NCI-H2196 treated with DMSO at 0.1 percent for 48 hours (cell line): ENCODE measurements around the gene LDLRAD3.
"Not testable (repeated sequence)": the region's sequence is repeated elsewhere in the genome, so short reads cannot be mapped to it uniquely, and the experiment has no call there.

Experiments used
- DNase-seq: peaks from one replicate; lab custom pipeline; 2025; ENCODE audit not compliant: unreplicated experiment; lab: John Stamatoyannopoulos, UW

The LDLRAD3 gene

DNA sequence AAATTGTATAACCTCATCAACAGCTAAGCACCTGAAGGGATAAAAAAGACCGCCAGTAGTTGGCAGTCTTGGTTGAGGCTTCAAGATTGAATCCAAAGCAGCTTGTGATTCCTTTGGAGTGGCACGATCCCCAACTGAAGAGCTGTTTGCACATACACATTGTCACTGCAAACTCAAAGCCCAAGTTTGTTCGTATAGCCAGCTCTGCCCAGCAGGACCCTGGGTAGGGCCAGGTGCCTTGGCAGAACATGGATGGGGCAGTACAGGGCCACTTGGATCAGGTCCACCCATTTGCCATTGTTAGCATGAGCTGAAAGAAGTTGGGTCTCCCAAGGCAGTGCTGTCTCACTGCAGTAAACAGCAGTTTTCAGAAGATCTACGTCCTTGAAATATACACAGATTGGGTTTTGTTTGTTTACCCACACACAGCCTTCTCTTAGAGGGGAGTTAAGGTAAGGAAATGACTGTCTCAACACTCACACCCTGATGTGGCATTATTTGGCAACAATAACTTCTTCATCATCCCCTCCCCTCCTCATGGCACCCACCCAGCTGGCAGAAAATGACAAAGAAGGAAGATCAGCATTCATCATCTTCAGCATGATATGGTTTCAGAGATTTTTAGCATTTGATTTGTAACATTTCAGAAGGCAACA lies 212.4 kb downstream of the LDLRAD3 start:
- DNase-seq, result no peak

DNA sequence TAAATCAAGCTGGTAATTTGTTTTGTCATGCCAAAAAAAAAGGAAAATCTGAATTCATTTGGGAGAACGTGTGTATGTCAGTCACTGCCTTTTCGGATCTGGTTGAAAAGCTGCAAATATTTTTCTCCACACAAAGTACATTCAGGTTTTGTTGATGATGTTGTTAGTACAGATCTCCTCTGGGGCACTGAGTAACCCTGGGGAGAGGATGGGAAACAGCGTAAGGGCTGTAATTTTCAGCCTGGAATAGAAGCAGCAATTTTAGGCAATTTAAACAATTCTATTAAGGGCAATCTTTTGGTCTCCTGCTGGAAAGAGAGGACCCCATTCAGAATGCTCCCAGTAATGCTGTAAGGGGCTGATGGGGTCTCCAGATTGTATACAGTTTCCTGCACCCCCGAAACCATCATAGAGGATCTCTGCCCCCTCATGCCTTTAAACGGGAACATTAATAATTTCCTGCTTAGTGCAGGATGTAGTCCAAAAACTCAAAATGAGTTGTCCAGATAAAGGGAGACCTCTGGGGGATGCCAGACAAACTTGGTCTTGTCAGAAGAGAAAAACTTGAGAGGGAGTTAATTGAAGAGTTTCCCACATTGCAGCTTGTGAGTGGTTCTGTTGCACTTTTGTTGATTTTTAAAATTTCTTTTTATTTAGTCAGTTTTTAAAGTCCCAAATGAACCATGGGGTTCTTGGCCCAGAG lies 213.1 kb downstream of the LDLRAD3 start:
- no peak for DNase-seq

DNA sequence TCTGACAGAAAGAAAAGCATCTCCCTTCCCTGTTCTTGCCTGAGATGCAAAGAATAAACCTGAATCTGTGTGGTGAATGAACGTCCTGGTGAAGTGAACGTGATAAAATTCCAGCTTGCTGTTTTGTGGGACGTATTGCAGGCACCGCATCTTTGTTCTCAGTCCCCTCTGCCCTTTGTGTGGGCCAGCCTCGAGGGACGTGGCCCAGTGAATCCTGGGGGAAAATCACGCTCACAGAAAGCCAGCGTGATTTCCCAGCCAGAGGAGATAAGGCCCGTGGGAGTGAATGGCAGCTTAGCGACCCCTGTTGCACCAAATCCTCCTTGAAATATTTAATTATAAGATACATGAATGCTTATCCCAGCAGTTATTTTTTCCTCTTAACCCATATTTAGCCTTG lies 216.2 kb downstream of the LDLRAD3 start:
- no peak for DNase-seq

DNA sequence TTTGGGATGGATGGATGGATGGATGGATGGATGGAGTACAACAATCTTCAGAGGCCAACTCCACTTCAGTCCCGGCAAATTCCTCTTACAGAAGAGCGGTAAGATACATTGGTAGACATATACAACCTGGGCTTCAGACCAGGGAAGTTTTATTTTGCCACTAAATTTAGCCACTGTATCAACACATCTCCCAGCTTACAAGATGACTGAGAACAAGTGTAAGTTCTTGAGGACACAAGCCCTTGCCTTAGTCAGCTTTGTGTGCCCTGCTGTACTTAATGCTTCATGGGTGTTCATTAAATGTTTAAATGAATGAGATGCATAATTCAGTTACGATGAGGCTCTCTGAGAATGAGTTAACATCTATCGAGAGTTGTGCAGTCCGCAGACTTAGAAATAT lies 217.7 kb downstream of the LDLRAD3 start:
- DNase-seq, result no peak

DNA sequence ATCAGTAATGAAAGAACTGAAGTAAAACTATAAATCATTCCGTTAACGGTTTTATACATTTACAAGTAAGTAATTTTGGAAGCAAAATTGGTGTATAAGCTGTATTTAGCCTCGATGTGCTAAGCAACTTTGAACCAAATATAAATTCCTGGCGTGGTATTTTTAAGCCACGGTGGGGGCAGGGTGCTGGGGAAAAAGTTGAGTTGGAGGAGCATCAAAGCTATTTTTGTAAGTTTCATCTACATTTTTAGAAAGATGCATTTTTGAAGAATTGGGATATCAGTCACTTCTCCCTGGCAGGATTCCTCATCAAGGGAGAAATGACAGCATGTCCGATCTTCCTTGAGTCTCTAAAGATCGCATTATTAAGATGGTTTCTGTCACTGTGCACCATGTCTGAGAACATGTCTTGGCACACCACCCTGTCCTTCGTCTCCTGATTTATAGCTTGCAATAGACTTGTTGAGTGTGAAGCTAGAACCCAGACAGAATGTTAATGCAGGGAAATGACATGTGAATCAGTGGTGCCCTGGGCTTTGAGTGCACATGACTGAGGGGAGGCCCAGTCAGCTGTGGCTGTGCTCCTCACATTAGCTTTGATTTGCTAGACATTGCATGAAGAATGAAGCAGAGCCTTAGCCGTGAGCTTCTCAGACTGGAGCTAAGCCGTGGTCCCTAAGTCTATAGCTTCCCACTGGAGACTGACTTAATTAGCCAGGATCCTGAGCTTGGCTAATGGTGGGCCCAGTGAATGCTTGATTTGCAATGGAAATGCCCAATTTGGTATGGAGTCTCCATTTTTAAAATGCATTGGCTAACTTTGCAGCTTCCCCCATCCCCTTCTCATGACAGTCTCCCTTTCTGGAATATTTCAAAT lies 218.4 kb downstream of the LDLRAD3 start:
- no peak for DNase-seq

DNA sequence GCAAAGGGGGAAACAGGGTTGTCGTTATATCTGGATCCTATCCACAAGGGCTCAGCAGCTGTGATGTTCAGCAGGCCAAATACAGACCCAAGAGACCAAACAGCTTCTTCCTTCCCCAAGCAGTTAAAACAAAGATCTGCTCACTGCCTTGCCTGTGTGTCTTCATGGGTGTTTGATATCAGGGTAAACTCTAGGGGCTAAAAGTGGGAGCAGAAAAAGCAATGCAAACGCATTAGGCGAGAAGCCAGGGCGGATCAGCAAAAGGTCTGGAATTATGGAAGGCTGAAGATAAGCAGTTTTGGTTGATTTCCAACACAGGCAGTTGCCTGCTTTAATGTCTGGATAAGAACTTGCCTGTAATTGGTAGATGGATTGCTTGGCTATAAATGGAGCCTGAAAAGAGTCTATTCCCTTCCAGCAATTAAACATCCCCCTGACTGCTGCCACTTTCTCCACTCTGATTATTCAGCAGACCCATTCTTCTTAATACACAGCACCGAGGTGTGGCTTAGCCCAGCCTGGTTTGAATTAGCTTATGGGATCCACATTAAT lies 219.1 kb downstream of the LDLRAD3 start:
- DNase-seq, result no peak

DNA sequence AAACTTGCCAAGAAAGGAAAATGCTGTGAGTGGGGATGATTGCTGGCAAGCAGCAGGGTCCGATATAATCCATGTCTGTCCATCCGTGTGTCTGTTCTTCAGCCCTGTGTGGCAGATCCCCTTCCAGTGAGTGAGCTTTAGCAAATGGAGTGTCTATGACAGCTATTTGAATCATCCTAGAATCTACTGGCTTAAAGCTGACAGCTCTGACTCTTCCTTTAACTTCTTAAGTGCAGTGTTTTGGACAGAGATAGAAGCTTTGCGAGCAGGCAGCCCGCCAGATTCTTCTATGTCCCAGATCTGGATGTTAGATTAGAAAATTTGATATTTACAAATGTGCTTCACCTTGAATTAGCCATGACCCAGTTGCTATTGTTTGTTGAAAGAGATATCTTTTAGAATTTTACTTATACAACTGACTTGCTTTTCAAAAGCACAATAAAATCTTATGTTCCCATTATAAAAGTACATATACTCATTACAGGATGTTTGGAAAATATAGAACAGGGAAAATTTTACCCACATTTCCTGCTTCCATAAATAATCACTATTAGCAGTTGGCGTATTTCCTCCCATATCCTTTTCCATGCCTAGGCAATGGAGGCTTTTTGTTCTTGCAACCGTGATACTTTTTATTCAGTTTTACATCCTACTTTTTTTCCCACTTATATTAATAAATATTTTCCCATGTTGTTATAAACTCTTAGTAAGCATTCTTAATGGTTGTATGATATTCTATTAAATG lies 220.8 kb downstream of the LDLRAD3 start:
- DNase-seq, result no peak

DNA sequence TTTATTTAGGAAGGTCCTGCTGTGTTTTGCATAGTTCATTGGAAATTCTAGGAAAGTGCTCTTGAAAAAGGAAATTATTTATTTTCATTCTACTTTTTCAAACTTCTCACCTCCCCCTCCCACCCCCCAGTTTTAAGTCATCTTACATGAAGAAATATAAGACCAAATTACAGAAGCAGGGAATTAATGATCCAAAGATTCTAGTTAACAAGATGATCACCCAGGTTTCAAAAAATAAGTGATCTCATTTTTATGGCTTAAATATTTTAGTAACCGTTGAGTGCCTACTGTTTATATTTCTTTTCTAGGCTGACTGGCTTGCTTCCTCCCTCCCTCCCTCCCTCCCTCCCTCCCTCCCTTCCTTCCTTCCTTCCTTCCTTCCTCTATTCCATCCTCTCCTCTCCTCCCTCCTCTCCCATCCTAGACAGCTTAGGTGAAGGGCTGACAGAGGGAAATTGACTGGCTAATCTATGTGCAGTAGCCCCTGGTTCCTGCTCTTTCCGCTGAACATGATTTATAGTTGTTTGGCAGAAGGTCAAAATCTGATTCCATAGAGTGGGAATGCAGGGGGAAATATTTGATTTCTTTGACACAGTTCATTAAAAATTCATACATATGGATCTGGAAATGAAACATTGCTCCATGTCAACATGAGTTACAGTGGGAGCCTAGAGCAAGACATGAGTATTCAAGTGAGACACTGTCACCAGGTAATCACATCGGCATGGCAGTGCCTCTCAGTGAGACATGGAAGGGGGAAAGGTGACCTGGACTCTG lies 221.9 kb downstream of the LDLRAD3 start:
- DNase-seq, result no peak

DNA sequence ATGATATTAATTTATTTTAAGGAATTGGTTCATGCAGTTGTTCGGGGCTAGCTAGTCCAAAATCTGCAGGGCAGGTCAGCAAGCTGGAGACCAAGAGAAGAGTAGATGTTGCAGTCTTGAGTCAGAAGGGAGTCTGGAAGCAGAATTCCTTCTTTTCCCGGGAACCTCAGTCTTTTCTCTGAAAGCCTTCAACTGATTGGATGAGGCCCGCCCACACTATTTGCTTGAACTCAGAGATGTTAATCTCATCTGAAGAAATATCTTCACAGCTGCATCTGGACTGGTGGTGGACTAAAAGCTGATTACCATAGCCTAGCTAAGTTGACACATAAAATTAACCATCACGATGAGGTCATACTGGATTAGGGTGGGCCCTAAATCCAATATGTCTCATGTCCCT lies 223.2 kb downstream of the LDLRAD3 start:
- DNase-seq, result no peak

DNA sequence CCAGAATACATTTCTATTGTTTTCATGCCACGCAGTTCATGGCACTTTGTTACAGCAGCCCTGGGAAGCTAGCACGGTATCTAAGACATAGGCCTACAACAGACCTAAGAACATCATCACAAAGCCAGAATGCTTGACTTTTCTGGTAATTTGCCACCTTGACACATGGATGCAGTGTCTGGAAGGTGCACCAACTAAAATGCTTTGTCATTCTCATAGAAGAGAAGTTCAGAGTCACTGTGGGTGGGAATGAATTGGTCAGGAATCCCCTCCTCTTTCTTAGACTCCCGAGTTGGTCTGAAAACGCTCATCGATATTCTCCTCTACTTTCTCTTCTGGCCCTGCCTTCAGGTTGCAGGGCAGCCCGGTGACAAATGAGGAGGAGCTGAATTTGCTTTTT lies 223.9 kb downstream of the LDLRAD3 start:
- no peak for DNase-seq

DNA sequence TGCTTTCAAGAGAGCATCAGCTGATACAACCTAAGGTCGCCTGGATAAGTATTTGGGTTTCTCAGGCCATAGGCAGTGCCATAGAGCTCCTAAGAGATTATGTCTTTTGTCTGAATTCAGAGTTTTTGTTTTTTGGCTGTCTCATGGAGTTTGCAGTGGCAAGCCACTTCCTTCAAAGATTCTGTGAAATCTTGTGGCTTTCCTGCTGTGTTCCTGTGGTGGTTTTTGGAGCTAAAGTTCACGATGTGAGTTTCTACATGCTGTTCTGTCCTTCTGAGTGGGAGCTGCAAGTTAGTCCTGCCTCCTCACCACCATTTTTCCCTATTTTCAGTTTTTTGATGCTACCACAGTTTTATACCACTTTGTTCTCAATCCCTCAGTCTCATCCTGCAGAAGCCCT lies 234.0 kb downstream of the LDLRAD3 start:
- no peak for DNase-seq

DNA sequence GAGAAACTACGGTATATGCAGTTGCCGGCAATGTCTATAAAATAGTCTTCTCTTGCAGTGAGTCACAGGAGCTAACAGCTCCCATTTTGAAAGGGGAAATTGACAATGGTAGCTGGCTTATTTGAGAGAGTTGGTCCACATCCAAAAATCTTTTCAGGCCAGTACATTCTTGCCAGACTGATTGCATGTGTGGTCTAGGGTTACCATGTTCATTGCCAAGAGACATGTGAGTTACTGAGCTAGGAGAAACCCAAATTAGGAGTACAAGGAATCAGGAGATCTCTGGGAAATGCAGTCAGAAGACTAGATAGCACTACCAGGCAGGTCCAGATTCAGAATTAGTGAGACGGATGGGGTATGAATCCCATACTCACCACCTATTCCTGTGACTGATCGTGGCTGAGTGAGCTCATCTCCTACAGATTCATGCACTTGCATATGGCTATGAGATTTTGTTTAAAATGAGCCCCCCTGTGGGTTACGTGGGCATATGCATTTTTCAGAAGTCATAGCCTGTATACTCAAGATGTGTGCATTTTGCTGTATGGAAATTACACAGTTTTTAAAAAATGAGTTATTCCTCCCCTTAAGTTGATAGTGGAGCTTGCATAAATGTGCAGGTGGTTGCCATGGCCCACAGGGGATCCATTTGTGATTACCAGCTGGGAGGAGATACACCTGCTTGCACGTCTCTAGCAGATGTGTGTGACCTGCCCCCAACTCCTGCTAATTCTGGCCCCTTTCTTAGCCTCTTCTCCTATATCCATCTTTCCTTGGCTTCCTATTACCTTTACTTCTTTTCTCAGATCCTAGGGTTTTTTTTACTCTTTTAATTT lies 242.7 kb downstream of the LDLRAD3 start:
- DNase-seq, result peak; percentile 59

DNA sequence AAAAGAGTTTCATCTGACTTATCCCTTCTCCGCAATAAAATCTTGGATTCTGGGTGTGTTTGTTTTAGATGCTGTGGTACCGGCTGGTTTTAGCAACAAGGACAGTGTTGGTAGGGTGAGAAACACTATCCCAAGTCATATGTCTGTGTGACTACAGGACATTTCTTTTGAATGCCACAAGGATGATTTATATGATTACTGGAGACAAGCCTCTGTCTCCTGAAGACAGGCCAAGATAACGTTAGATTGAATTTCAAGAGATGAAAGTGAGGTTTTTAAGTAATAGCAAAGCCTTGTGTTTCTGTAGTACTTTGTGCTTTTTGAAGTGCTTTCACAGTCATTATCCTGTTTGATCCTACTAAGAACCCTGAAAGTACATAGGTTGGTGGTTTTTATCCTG lies 243.8 kb downstream of the LDLRAD3 start:
- DNase-seq, result no peak

DNA sequence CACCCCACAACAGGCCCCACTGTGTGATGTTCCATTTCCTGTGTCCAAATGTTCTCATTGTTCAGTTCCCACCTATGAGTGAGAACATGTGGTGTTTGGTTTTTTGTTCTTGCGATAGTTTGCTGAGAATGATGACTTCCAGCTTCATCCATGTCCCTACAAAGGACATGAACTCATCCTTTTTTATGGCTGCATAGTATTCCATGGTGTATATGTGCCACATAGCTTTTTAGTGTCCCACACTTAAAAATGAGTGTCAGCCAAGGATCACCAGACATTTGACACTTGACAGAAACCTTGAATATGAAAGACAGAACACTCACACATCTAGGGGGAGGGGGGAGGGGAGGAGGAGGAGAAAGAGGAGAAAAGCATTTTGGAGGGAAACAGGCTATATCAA lies 245.9 kb downstream of the LDLRAD3 start:
- DNase-seq, result not testable (repeated sequence)

DNA sequence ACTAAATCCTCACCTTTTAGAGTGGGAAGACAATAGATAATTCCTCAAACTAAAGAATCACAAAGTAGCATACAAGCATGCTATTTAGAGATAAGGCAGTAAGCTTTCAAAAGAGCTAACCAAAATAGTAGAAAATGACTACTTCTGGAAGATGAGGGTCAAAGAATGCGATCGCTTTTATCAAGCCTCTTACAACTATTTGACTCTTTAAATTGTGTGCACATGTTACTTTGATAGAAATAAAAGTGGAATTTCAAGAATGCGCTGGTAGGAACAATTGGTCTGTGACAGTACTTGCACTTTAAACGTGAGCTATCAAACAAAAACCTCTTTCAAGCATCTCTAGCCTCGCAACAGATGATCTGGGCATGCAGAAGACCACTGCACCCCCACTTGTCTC lies 248.1 kb downstream of the LDLRAD3 start:
- no peak for DNase-seq

DNA sequence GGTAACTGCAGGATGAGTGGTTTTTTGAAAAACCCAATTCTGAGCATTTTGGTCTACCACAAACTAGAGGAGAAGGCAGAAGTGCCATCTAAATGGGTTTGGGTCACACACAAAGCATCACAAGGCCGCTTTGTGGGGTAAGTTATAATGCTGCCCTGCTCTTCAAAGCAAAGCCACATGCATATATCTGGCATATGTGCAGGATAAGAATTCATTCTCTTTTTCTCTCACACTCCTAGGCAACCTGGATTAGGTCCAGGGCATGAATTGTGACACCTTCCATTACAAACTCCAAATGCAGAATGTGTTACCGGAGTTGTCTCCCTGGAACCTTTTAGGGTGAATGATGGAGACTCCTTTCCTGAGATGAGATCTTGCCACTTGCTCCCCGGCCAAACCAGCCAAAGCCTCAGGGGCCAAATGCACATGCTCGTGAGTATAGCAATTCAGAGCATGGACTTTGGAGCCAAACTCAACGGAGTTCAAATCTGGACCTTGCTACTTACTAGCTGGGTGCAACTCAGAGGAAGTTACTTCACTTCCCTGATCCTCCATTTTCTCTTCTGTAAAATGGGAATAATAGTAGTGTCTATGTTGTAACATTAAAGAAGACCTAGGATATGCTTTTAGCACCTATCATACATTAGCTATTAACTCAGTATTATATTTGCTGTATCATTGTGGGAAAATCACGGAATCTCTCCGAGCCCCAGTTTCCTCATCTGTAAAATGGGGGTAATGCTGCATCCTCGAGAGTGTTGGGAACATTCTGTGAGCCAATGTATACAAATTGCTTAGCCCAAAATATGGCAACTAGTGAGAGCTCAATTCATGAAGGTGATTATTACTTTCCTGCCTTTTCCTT lies 248.8 kb downstream of the LDLRAD3 start:
- DNase-seq, result no peak

DNA sequence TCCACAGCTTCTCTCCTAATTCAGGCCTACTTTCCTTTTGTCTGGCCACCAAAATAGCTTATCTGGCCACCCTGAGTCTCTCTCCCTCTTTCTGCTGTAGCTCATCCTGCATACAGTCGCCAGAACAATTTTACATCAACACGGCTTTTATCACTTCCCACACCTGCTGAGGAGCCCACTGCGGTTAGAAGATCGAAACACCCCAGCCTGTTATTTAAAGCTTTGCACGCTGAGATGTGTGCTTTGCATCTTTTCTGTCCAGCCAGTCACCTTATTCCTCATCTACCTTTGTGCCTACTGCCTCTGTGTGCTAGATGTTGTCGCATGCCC lies 249.4 kb downstream of the LDLRAD3 start:
- DNase-seq, result no peak

DNA sequence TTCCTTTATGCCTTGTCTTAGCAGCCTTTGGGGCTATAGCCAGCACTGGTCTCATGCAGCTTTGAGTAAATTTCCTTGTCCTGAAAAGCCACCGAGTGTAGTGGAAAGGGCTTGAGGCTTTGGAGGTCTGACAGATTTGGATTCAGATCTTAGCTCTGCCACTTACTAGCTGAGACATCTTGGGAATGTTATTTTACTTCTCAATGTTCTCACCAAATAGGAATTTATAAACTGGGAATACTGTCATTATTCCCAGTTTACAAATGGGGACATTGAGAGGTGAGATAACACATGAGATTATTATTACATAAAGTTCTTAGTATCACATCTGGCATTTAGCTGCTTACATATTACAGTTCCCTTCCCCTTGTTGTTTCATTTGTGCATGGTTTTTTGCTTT lies 249.9 kb downstream of the LDLRAD3 start:
- DNase-seq, result no peak
